Amniotic epithelial cell (primary cell): Measurements from ENCODE around the gene GAST.

Experiments
- DNase-seq: peaks from one replicate; pipeline ENCODE4 v3.0.0-alpha.2; 2010; ENCODE audit warnings: low read depth

Gene GAST

GRCh38 chr17:41707803-41708669, 4.1 kb upstream of the GAST start:
- DNase-seq, result no peak

- peak; percentile 88 for DNase-seq
These were observed 1.6 kb upstream of the GAST start for GRCh38 chr17:41710472-41711090.

- peak; percentile 60 for DNase-seq
These were observed 5.5 kb downstream of the GAST start for GRCh38 chr17:41717408-41718286.

- DNase-seq, result no peak
These were observed 6.1 kb downstream of the GAST start for GRCh38 chr17:41718287-41718645.

GRCh38 chr17:41722231-41722630, 10.1 kb downstream of the GAST start:
- DNase-seq, result peak; percentile 6

- DNase-seq, result no peak
These were observed 11.8 kb downstream of the GAST start for GRCh38 chr17:41723801-41724475.

GRCh38 chr17:41724476-41725050, 12.4 kb downstream of the GAST start:
- DNase-seq, result no peak

- DNase-seq, result no peak
These were observed 13.0 kb downstream of the GAST start for GRCh38 chr17:41725134-41725533.

GRCh38 chr17:41728056-41728455, 15.9 kb downstream of the GAST start:
- no peak for DNase-seq

GRCh38 chr17:41730479-41730878, 18.3 kb downstream of the GAST start:
- no peak for DNase-seq

- DNase-seq, result no peak
These were observed 19.7 kb downstream of the GAST start for GRCh38 chr17:41731836-41732235.

GRCh38 chr17:41733348-41734138, 21.4 kb downstream of the GAST start:
- no peak for DNase-seq

- peak; percentile 12 for DNase-seq
These were observed 22.2 kb downstream of the GAST start, which contains the start of gene HAP1 for GRCh38 chr17:41734139-41734948. Gene HAP1 (minus strand): TSS chr17:41734643. CDS start chr17:41734634, 9 bp downstream.

- no peak for DNase-seq
These were observed 22.8 kb downstream of the GAST start for GRCh38 chr17:41734949-41735313.

GRCh38 chr17:41735744-41736143, 23.6 kb downstream of the GAST start:
- DNase-seq, result no peak

GRCh38 chr17:41736983-41737679, 25.0 kb downstream of the GAST start:
- no peak for DNase-seq

GRCh38 chr17:41737680-41738023, 25.5 kb downstream of the GAST start:
- no peak for DNase-seq

GRCh38 chr17:41738077-41738800, 26.1 kb downstream of the GAST start:
- peak; percentile 44 for DNase-seq

GRCh38 chr17:41738801-41739112, 26.6 kb downstream of the GAST start:
- DNase-seq, result no peak
